IPS DF 6.9 (cell line): ENCODE results near the gene OSBPL2.
A peak's percentile ranks its signal among the peaks of the same experiment; 100 is the strongest.

Source experiments
- DNase-seq: peaks from one replicate; pipeline ENCODE4 v3.0.0-alpha.2; 2013; ENCODE audit warnings: low read depth, low spot score
- H3K27ac ChIP-seq: one replicate; pipeline ENCODE4 v1.5.1; 2013; ENCODE audit warnings: low read length, control low read depth
- H3K27me3 ChIP-seq: 2 replicates; pipeline ENCODE4 v1.6.1; 2013; ENCODE audit warnings: mild to moderate bottlenecking, low read length; ENCODE audit not compliant: control insufficient read depth, insufficient read depth
- H3K36me3 ChIP-seq: 2 replicates; pipeline ENCODE4 v1.6.1; 2013; ENCODE audit warnings: low read length; ENCODE audit not compliant: control insufficient read depth, insufficient read depth
- H3K4me1 ChIP-seq: 2 replicates; pipeline ENCODE4 v1.6.1; 2013; ENCODE audit warnings: low read length; ENCODE audit not compliant: control insufficient read depth, insufficient read depth
- H3K4me3 ChIP-seq: 2 replicates; pipeline ENCODE4 v1.5.1; 2013; ENCODE audit warnings: mild to moderate bottlenecking, low read length
- H3K9me3 ChIP-seq: 2 replicates; pipeline ENCODE4 v1.6.1; 2013; ENCODE audit warnings: low read length, inconsistent platforms; ENCODE audit not compliant: control insufficient read depth, insufficient read depth
- WGBS: extraction: QIAGEN DNeasy Blood & Tissue Kit; methylation state at CpG from one replicate; pipeline ENCODE4 v1.1.7; 2013; ENCODE audit warnings: mixed read lengths, missing lambda C conversion rate; ENCODE audit not compliant: insufficient read length, insufficient coverage; 5-methylcytosine and 5-hydroxymethylcytosine counted together

Gene OSBPL2

GRCh38 chr20:62215020-62215990, 23.0 kb upstream of the OSBPL2 start:
- peaks cover 15% of the 10 kb centered on the region; the same call in 1 of the 2 replicates for H3K27me3 ChIP-seq
- H3K4me3 ChIP-seq = no peak overlapping the region
- no peak overlapping the region for H3K27ac ChIP-seq
- H3K9me3 ChIP-seq = no peaks in the 10 kb centered on the region
- no CpG with 5 or more reads among the region's 29 CpGs for WGBS
- no peak for DNase-seq
- H3K4me1 ChIP-seq = peaks cover 4% of the 10 kb centered on the region; the same call in 1 of the 2 replicates
- H3K36me3 ChIP-seq = no peaks in the 10 kb centered on the region

GRCh38 chr20:62215991-62216635, 22.2 kb upstream of the OSBPL2 start:
- H3K27me3 ChIP-seq = peaks cover 20% of the 10 kb centered on the region; the same call in 1 of the 2 replicates
- H3K4me1 ChIP-seq = peaks cover 9% of the 10 kb centered on the region
- H3K9me3 ChIP-seq = no peaks in the 10 kb centered on the region
- WGBS = no CpG with 5 or more reads among the region's 40 CpGs
- H3K27ac ChIP-seq = no peak overlapping the region
- no peaks in the 10 kb centered on the region for H3K36me3 ChIP-seq
- no peak overlapping the region for H3K4me3 ChIP-seq
- no peak for DNase-seq

GRCh38 chr20:62216636-62217566, 21.4 kb upstream of the OSBPL2 start:
- Histone ChIP-seq H3K9me3 (no peaks in the 10 kb centered on the region), H3K4me1 (peaks cover 13% of the 10 kb centered on the region), H3K27me3 (peaks cover 26% of the 10 kb centered on the region; the same call in 1 of the 2 replicates), H3K36me3 (no peaks in the 10 kb centered on the region), H3K4me3 (no peak overlapping the region), H3K27ac (no peak overlapping the region)
- WGBS = no CpG with 5 or more reads among the region's 26 CpGs
- no peak for DNase-seq

GRCh38 chr20:62217913-62218773, 20.2 kb upstream of the OSBPL2 start:
- peaks cover 26% of the 10 kb centered on the region; the same call in 1 of the 2 replicates for H3K27me3 ChIP-seq
- H3K4me1 ChIP-seq = peaks cover 13% of the 10 kb centered on the region
- no peaks in the 10 kb centered on the region for H3K36me3 ChIP-seq
- no peaks in the 10 kb centered on the region for H3K9me3 ChIP-seq
- no peak overlapping the region for H3K27ac ChIP-seq
- no peak for DNase-seq
- no CpG with 5 or more reads among the region's 38 CpGs for WGBS
- no peak overlapping the region for H3K4me3 ChIP-seq

GRCh38 chr20:62219101-62219991, 19.0 kb upstream of the OSBPL2 start:
- Histone ChIP-seq H3K36me3 (no peaks in the 10 kb centered on the region), H3K9me3 (no peaks in the 10 kb centered on the region), H3K27ac (no peak overlapping the region), H3K27me3 (peaks cover 26% of the 10 kb centered on the region; the same call in 1 of the 2 replicates), H3K4me1 (peaks cover 13% of the 10 kb centered on the region), H3K4me3 (peak overlapping the region; percentile 34; the same call in 1 of the 2 replicates)
- no CpG with 5 or more reads among the region's 84 CpGs for WGBS
- DNase-seq = no peak

- Histone ChIP-seq H3K36me3 (no peaks in the 10 kb centered on the region), H3K9me3 (no peaks in the 10 kb centered on the region), H3K27me3 (peaks cover 26% of the 10 kb centered on the region; the same call in 1 of the 2 replicates), H3K27ac (no peak within 1 kb of the TSS), H3K4me1 (peaks cover 13% of the 10 kb centered on the region), H3K4me3 (peak within 1 kb of the TSS; percentile 34; the same call in 1 of the 2 replicates)
- DNase-seq = no peak
- WGBS = no CpG with 5 or more reads among the region's 84 CpGs
Observed at GRCh38 chr20:62219992-62220665, 18.2 kb upstream of the OSBPL2 start, which contains the start of gene HRH3. Gene HRH3 (minus strand): TSS chr20:62220278. CDS start chr20:62219970, 308 bp downstream.

- no peaks in the 10 kb centered on the region for H3K36me3 ChIP-seq
- WGBS = no CpG with 5 or more reads among the region's 46 CpGs
- no peaks in the 10 kb centered on the region for H3K9me3 ChIP-seq
- peaks cover 26% of the 10 kb centered on the region; the same call in 1 of the 2 replicates for H3K27me3 ChIP-seq
- DNase-seq = no peak
- no peak overlapping the region for H3K27ac ChIP-seq
- peaks cover 13% of the 10 kb centered on the region for H3K4me1 ChIP-seq
- H3K4me3 ChIP-seq = peak overlapping the region; percentile 5; the same call in 1 of the 2 replicates
Observed at GRCh38 chr20:62220666-62221568, 17.4 kb upstream of the OSBPL2 start.
